ENCODE data around the gene RABL6. TPM values are rescaled to one million over a fixed set of nuclear protein-coding genes. Genes with fewer than 3 reads are reported as not detected.

The RABL6 gene
- total and polyA plus RNA-seq, 8 donors, result 50.7 to 119 (median 66.5) TPM

GRCh38 chr9:136849038-136849959, 41.6 kb downstream of the RABL6 start, which contains the start of gene PHPT1:
TSS of gene PHPT1 (plus strand) at chr9:136849409. CDS start at chr9:136849431, 22 bp downstream.
- H3K4me3 ChIP-seq, result peak within 1 kb of the TSS; percentile 66 to 94 (median 90)
- intact Hi-C loops (cut with DNase I), result loop anchor here in 2 of 3 donors (10.0 kb wide), 2 partner anchors 54 to 96 kb away; partner anchors contain the start of genes C8G (in 1 of the 2), CCDC183 (in 1 of the 2), FBXW5 (in 1 of the 2) and TMEM141 (in 1 of the 2)
- FAIRE-seq (peak; percentile 94), ATAC-seq (peak; percentile 80 to 90 (median 82)), DNase-seq (peak; percentile 96 to 100 (median 99))
- TF ChIP-seq CTCF (IDR thresholded peaks at IDR 0.05), result no peak
- peaks cover 0 to 10% (median 0%) of the 10 kb centered on the region in 3 donors for H3K36me3 ChIP-seq
- H3K27me3 ChIP-seq, result no peaks in the 10 kb centered on the region
- H3K4me1 ChIP-seq, result peaks cover 24 to 25% (median 24%) of the 10 kb centered on the region in 3 donors
- peak within 1 kb of the TSS; percentile 74 to 93 (median 90) for H3K27ac ChIP-seq
- H3K9me3 ChIP-seq, result no peaks in the 10 kb centered on the region
- WGBS, 2 donors, result 0 to 1% methylated on average over 60 to 77 of the region's 77 CpGs

GRCh38 chr9:136849960-136850865, 42.5 kb downstream of the RABL6 start:
- ATAC-seq (no peak), FAIRE-seq (no peak), DNase-seq (peak in 4 of 6 donors; percentile 31 to 86 (median 53))
- H3K36me3 ChIP-seq, result peaks cover 0 to 10% (median 0%) of the 10 kb centered on the region in 3 donors
- H3K4me3 ChIP-seq, result peak overlapping the region; percentile 66 to 94 (median 90)
- TF ChIP-seq CTCF (IDR thresholded peaks at IDR 0.05), result no peak
- H3K27ac ChIP-seq, result peak overlapping the region in 3 of 4 donors; percentile 74 to 91 (median 89)
- intact Hi-C loops (cut with DNase I), result loop anchor here in 2 of 3 donors (10.0 kb wide), 2 partner anchors 55 to 95 kb away; partner anchors contain the start of genes C8G (in 1 of the 2), CCDC183 (in 1 of the 2), FBXW5 (in 1 of the 2) and TMEM141 (in 1 of the 2)
- H3K9me3 ChIP-seq, result no peaks in the 10 kb centered on the region
- H3K4me1 ChIP-seq, result peaks cover 24 to 25% (median 24%) of the 10 kb centered on the region in 3 donors
- H3K27me3 ChIP-seq, result no peaks in the 10 kb centered on the region
- 33 to 37% methylated on average over 38 to 43 of the region's 43 CpGs for WGBS, 2 donors

GRCh38 chr9:136850866-136851775, 43.4 kb downstream of the RABL6 start:
- Histone ChIP-seq H3K9me3 (no peaks in the 10 kb centered on the region), H3K27me3 (no peaks in the 10 kb centered on the region), H3K36me3 (peaks cover 0 to 10% (median 0%) of the 10 kb centered on the region in 3 donors), H3K27ac (peak overlapping the region in 2 of 4 donors; percentile 28 to 42), H3K4me1 (peaks cover 24 to 25% (median 24%) of the 10 kb centered on the region in 3 donors), H3K4me3 (peak overlapping the region in 1 of 4 donors; percentile 94)
- FAIRE-seq, result no peak
- WGBS, 2 donors, result 71% methylated on average over 21 to 23 of the region's 23 CpGs
- no peak for ATAC-seq
- intact Hi-C loops (cut with DNase I), result no loop called here
- TF ChIP-seq CTCF (IDR thresholded peaks at IDR 0.05), result no peak
- DNase-seq, result peak; percentile 37 to 82 (median 56)
